Activated CD4-positive, alpha-beta T cell treated with anti-CD3 and anti-CD28 coated beads, Interleukin-2, Interleukin-4, amounts not matched to agents 100 ng/mL and 50 ng/mL, durations not matched to agents 16 hours and 8 hours (primary cell): ENCODE data around the gene GJC1.

ENCODE experiments used
- DNase-seq: peaks from one replicate; pipeline ENCODE4 v3.0.0-alpha.2; 2020; ENCODE audit warnings: low spot score

Gene GJC1

GRCh38 chr17:44829523-44830358 lies at the start of gene GJC1:
Gene GJC1, minus strand, starts transcription at chr17:44830287. Its CDS starts 24,470 bp downstream, at chr17:44805817.
- no peak for DNase-seq

GRCh38 chr17:44879376-44879775 lies 49.3 kb upstream of the GJC1 start:
- DNase-seq, result no peak

- peak; percentile 22 for DNase-seq
Measured at GRCh38 chr17:44878627-44879221, 48.6 kb upstream of the GJC1 start.

- DNase-seq, result no peak
Measured at GRCh38 chr17:44877121-44877520, 47.0 kb upstream of the GJC1 start.

- DNase-seq, result no peak
Measured at GRCh38 chr17:44875761-44876160, 45.7 kb upstream of the GJC1 start.

- no peak for DNase-seq
Measured at GRCh38 chr17:44872131-44872768, 42.2 kb upstream of the GJC1 start.

GRCh38 chr17:44871556-44871955 lies 41.5 kb upstream of the GJC1 start:
- DNase-seq, result no peak

GRCh38 chr17:44867841-44868240 lies 37.8 kb upstream of the GJC1 start:
- DNase-seq, result no peak

- DNase-seq, result no peak
Measured at GRCh38 chr17:44865931-44866330, 35.8 kb upstream of the GJC1 start.

GRCh38 chr17:44865231-44865660 lies 35.2 kb upstream of the GJC1 start:
- peak; percentile 70 for DNase-seq

GRCh38 chr17:44864831-44865230 lies 34.7 kb upstream of the GJC1 start:
- no peak for DNase-seq

- DNase-seq, result no peak
Measured at GRCh38 chr17:44863061-44863918, 33.2 kb upstream of the GJC1 start.

- DNase-seq, result no peak
Measured at GRCh38 chr17:44862278-44862914, 32.3 kb upstream of the GJC1 start.

GRCh38 chr17:44859701-44860100 lies 29.6 kb upstream of the GJC1 start:
- no peak for DNase-seq

- DNase-seq, result no peak
Measured at GRCh38 chr17:44854192-44854591, 24.1 kb upstream of the GJC1 start.

- DNase-seq, result no peak
Measured at GRCh38 chr17:44850612-44851011, 20.5 kb upstream of the GJC1 start.

GRCh38 chr17:44850025-44850424 lies 19.9 kb upstream of the GJC1 start:
- no peak for DNase-seq

GRCh38 chr17:44848961-44849489 lies 18.9 kb upstream of the GJC1 start:
- no peak for DNase-seq

- no peak for DNase-seq
Measured at GRCh38 chr17:44848257-44848795, 18.2 kb upstream of the GJC1 start.

- DNase-seq, result no peak
Measured at GRCh38 chr17:44847586-44847985, 17.5 kb upstream of the GJC1 start, which contains the start of gene HIGD1B. Gene HIGD1B, plus strand, starts transcription at chr17:44847883. Its CDS starts 270 bp downstream, at chr17:44848153.

- DNase-seq, result no peak
Measured at GRCh38 chr17:44846206-44846605, 16.1 kb upstream of the GJC1 start.
